ENCODE data around the gene SIGLEC12.

SIGLEC12 gene

DNA sequence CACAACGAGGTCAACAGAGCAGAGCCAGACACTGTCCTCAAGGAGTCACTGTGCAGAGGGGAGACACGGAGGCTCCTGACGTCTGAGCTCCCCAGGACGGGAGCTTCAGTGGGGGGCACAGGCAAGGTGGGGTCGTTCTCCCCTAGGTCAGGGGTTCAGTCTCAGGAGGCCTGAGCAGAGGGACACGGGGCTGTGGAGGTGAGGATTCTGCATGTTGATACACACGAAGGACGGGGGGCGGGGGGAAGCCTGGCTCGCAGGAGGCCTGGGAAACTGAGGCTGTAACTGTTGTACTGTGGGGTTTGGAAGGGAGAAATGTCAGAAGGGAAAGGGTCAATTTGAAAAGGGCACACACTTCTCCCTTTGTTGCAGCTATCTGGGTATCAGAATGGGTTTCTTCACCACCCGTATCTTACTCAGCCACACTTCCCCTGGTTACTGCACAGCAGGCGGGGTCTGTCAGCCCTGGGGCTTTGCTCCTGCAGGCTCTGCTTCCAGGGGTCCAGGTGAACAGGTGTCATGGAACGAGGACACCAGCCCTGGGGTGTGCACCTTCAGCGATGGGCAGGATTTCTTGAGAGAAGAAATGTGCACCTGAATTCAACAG lies 42.6 kb downstream of the SIGLEC12 start:
- no peak overlapping the region for H3K4me3 ChIP-seq (ENCODE audit: low read length)
- DNase-seq (ENCODE audit: low read depth), result no peak
- TF ChIP-seq, protein P1, sequence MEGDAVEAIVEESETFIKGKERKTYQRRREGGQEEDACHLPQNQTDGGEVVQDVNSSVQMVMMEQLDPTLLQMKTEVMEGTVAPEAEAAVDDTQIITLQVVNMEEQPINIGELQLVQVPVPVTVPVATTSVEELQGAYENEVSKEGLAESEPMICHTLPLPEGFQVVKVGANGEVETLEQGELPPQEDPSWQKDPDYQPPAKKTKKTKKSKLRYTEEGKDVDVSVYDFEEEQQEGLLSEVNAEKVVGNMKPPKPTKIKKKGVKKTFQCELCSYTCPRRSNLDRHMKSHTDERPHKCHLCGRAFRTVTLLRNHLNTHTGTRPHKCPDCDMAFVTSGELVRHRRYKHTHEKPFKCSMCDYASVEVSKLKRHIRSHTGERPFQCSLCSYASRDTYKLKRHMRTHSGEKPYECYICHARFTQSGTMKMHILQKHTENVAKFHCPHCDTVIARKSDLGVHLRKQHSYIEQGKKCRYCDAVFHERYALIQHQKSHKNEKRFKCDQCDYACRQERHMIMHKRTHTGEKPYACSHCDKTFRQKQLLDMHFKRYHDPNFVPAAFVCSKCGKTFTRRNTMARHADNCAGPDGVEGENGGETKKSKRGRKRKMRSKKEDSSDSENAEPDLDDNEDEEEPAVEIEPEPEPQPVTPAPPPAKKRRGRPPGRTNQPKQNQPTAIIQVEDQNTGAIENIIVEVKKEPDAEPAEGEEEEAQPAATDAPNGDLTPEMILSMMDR (conservative IDR thresholded peaks at IDR 0.05; ENCODE audit: low read depth, low read length), result no peak

GRCh38 chr19:51458051-51458645 lies 43.5 kb downstream of the SIGLEC12 start, which contains the start of gene SIGLEC8:
TSS of gene SIGLEC8 (minus strand) at chr19:51458454. CDS start at chr19:51458387, 67 bp downstream.
- H3K4me3 ChIP-seq (ENCODE audit: low read length), result no peak within 1 kb of the TSS
- TF ChIP-seq, protein P1 (conservative IDR thresholded peaks at IDR 0.05; ENCODE audit: low read depth, low read length), result no peak
- DNase-seq (ENCODE audit: low read depth), result no peak

GRCh38 chr19:51457351-51458013 lies 44.1 kb downstream of the SIGLEC12 start:
- DNase-seq (ENCODE audit: low read depth), result no peak
- H3K4me3 ChIP-seq (ENCODE audit: low read length), result no peak overlapping the region
- TF ChIP-seq, protein P1 (conservative IDR thresholded peaks at IDR 0.05; ENCODE audit: low read depth, low read length), result no peak

GRCh38 chr19:51456541-51457290 lies 44.9 kb downstream of the SIGLEC12 start:
- DNase-seq (ENCODE audit: low read depth), result no peak
- TF ChIP-seq, protein P1 (conservative IDR thresholded peaks at IDR 0.05; ENCODE audit: low read depth, low read length), result no peak
- no peak overlapping the region for H3K4me3 ChIP-seq (ENCODE audit: low read length)

- no peak overlapping the region for H3K4me3 ChIP-seq (ENCODE audit: low read length)
- no peak for DNase-seq (ENCODE audit: low read depth)
- TF ChIP-seq, protein P1 (conservative IDR thresholded peaks at IDR 0.05; ENCODE audit: low read depth, low read length), result no peak
Measured at GRCh38 chr19:51450730-51451307, 50.8 kb downstream of the SIGLEC12 start.

DNA sequence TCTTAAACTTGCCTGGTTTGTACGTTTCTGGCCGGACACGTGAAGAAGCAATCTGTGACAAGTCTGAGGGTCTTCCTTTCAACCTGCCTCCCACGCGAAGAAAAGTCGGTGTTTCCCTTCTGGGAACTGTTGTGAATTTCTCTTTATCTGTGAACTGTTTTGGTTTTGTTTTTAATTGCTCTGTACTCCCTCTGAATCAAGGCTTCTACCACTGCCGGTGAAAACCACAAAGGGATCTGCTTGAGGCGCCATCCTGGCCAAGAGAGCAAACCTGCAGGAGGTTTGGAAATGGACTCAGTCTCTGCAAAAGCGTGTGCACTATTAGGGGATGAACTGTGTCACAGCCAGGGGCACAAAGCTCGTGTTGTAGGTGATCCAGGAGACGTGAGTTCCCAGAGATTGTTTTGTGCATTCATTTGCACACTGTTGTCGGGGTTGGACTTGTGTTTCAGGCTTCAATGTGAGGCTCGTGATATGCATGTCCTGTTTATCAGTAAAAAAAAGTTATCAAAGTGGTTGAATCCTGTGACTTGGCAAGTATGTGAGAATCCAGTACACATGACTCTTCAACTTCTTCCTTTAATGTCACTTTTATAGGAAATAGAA lies 53.1 kb downstream of the SIGLEC12 start:
- DNase-seq (ENCODE audit: low read depth), result no peak
- TF ChIP-seq, protein P1 (conservative IDR thresholded peaks at IDR 0.05; ENCODE audit: low read depth, low read length), result no peak
- H3K4me3 ChIP-seq (ENCODE audit: low read length), result no peak overlapping the region
